Caki2 (cell line): ENCODE data around the gene ABCC1. TPM values are rescaled to one million over a fixed set of nuclear protein-coding genes. Genes with fewer than 3 reads are reported as not detected.
A peak's percentile ranks its signal among the peaks of the same experiment; 100 is the strongest.
"Not testable (repeated sequence)": the region's sequence is repeated elsewhere in the genome, so short reads cannot be mapped to it uniquely, and the experiment has no call there.

Experiments
- DNase-seq: peaks from one replicate; pipeline ENCODE4 v3.0.0-alpha.2; 2015; ENCODE audit warnings: low read depth
- in situ Hi-C: cut with HindIII; loops from 2 replicates; pipeline ENCODE4 v1.10.0; 2016; ENCODE audit warnings: low sequenced_read_pairs, low pct_unique_long_range_greater_than_20kb, mixed read lengths
- total RNA-seq: library from RNA; depleted of rRNA; stranded (reverse); fragments of >200 nt; shearing (Covaris generic); gene quantifications from 2 replicates; pipeline ENCODE4 v1.2.3, GENCODE V29; 2014; ENCODE audit warnings: low replicate concordance

Gene ABCC1
- total RNA-seq, 1 experiment from 2014 or later = 51.5 TPM

DNA sequence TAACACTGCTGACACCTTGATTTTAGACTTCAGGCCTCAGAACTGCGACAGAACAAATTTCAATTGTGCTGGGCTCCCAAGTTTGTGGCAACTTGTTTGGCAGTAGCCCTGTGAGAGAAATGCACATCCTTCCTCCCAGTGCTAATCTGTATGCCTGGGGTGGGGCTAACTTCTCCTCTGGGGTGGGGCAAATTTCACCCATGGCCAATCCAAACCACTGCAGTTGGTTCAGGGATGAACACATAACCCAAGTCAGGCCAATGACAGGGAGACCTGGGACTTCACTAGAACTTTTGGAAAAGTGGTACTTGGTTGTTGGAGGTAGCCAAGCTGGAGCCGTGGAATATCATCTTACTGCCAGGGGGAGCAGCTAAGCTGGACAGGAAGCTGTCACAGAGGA, 217.5 kb downstream of the ABCC1 start:
- no peak for DNase-seq
- in situ Hi-C loops = no loop called here

DNA sequence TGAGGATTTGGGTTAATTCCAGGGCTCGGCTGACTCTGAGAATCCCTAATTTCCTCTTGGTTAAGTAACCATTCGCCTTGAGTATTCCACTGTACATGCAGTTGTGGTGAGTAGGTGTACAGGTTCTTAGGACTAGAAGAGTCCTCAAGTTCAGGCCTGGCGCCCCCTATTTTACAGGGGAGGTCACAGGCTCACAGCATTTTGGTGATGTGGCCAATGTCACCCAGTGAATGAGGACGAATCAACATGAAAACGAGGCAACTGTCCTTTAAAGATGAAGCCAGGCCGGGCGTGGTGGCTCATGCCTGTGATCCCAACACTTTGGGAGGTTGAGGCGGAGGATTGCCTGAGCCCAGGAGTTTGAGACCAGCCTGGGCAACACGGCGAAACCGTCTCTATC, 218.5 kb downstream of the ABCC1 start:
- in situ Hi-C loops = no loop called here
- no peak for DNase-seq

DNA sequence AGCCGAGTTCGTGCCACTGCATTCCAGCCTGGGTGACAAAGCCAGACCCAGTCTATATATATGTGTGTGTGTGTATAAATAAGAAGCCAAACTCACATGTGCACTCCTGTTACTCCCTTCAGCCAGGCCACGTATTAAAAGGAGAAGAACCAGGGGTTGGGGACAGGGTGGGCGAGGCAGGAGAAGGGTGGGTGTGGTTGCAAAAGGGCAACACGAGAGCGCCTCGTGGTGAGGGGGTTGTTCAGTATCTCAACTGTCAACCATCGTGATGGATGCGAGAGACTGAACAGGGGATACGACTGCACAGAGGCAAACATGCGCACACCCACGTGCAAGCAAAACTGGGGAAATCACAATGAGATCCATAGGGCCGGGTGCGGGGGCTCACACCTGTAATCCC, 219.0 kb downstream of the ABCC1 start:
- no peak for DNase-seq
- in situ Hi-C loops = no loop called here

DNA sequence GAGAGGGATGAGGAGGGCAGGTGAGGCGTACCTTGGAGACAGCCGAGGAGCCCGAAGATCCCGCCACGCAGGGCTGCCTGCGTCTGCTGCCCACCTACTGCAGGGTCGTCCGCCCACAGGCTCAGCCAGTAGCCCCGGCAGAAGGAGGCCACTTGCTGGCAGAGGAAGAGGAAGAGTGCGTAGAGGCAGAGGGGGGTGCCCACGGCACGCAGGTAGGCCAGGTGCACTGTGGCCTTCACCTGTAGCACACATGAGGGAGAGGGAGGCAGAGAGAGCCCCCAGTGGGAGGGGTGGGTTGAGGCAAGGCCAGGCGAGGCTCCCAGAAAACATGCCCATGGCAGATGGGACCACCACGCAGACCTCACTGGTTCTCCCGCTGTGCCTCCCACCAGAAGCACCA, 220.2 kb downstream of the ABCC1 start:
- no peak for DNase-seq
- in situ Hi-C loops = no loop called here

DNA sequence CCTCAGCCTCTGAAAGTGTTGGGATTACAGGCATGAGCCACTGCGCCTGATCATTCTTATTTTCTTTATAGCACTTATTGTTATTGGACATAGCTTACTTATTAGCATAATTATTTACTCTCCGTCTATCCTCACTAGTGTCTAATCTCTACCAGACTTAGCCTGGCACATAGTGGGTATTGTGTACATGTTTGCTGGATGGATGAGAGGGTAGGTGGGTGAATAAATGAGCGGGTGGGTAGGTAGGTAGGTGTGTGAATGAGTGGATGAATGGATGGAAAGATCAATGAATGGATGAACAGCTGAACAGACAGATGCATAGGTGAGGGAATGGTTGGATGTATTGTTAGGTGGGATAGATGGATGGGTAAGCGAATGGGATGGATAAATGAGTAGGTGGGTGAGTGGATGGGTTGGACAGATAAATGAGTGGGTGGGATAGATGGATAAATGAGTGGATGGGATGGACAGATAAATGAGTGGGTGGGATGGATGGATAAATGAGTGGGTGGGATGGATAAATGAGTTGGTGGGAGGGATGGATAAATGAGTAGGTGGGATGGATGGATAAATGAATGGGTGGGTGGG, 222.0 kb downstream of the ABCC1 start:
- in situ Hi-C loops = no loop called here

DNA sequence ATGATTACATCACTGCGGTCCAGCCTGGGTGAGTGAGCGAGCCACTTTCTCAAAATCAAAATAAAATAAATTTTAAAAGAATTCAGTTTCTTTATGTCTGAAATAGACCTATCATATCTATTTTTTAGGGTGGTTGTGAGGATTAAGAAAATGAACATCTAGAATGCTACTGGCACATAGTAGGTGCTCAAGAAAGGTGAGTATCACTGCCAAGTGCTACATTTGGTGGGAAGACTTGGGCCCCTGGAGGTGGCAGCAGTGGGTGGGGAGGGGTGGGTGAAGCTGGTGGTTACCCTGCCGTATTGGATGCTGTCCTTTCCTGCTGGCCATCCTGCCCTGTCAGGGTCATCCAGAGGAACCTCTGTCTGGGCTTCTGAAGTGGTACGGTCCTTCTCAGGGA, 223.6 kb downstream of the ABCC1 start:
- DNase-seq = no peak
- in situ Hi-C loops = no loop called here

More for the DNA sequence above, 222.0 kb downstream of the ABCC1 start:
- DNase-seq = no peak

DNA sequence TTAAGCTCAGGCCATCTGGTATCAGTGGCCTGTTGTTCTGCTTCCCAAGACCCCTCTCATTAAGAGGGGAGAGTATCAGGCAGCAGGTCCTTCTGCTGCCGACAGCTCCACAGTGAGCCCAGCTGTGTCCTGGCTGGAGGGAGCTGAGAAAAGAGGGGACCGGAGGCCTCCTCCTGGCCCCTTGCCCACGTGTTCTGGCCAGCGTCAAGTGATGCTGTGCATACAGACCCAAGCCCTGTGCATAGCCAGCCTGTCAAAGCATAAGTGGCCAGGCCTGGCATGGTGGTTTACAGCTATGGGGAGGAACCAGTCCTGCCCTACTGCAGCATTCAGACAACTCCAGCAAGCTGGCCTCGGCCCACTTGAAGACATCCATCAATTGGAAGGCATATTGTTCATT, 225.9 kb downstream of the ABCC1 start:
- no peak for DNase-seq
- in situ Hi-C loops = no loop called here

DNA sequence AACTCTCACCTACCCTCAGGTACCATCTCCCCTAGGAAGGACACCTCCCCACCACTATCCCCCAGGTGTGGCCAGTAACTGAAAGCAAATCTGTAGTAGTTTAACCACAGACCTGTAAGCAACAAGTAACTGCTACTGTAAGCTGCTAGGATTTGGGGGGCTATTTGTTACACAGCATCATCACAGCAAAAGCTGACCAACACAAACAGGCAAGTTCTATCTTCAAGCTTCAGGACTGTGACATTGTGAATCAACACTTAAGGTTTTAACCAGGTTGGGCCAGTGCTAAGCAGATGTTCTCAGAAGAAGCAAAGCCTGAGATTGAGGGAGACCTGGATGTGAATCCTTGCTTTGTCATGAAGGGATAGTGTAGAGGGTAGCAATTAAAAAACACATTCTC, 226.9 kb downstream of the ABCC1 start:
- in situ Hi-C loops = no loop called here
- DNase-seq = no peak

DNA sequence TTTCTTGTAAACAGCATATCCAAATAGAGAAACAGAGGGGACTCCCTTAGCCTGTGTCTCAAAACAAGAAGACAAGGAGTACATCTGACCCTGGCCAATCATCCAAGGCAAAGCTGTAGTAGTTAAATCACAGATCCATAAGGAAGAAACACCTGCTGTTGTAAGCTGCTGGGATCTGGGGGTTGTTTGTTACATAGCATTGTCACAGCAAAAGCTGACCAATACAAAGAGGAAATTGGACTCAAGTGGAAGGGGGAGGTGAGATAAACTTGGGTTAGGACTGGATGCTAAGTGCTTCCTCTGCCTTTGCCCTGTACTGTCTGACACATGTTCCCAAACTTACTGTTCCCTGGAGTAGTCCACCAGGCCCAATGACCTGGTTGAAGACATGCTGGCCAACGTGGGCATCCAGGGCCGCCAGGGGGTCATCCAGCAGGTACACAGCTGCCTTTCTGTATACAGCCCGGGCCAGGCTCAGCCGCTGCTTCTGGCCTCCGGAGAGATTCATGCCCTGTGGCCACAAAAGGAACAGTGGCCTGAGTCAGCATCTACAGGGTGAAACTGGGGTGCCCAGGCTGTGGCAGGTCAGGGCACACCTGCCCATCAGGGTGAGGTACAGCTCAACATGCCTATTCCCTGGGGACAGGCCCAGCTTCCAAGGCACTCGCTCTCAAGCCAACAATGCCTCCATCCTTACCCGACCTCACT, 229.2 kb downstream of the ABCC1 start:
- DNase-seq = no peak
- in situ Hi-C loops = no loop called here

DNA sequence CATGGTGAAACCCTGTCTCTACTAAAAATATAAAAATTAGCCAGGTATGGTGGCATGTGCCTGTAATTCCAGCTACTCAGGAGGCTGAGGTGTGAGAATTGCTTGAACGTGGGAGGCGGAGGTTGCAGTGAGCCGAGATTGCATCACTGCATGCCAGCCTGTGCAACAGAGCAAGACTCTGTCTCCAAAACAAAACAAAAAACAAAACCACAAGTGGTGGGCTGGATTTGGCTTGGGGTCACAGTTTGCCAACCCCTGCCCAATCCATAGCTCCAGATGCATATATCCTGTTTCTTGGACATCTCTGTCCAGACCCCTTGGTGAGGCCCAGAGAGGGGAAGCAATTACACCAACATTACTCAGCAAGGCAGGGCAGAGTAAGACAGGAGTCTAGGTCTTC, 232.3 kb downstream of the ABCC1 start:
- DNase-seq = peak; percentile 38
- in situ Hi-C loops = not testable (repeated sequence)

DNA sequence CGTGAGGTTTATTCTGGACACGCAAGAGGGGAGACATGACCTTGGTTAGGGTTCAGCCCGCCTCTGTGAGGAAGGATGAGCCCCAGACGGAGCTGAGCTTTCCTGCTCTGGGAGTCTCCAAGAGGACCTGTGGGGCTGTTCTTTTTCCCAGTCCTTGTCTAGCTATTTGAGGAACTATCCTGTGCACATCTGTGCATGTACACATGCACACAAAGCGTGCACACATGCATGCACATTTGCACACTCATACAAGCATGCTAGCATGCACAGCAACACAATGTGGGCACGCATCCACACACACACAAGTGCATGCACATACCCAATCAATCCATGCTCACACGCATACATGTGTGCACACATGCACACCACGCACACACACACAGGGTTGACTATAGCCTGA, 233.5 kb downstream of the ABCC1 start:
- no peak for DNase-seq
- in situ Hi-C loops = no loop called here

DNA sequence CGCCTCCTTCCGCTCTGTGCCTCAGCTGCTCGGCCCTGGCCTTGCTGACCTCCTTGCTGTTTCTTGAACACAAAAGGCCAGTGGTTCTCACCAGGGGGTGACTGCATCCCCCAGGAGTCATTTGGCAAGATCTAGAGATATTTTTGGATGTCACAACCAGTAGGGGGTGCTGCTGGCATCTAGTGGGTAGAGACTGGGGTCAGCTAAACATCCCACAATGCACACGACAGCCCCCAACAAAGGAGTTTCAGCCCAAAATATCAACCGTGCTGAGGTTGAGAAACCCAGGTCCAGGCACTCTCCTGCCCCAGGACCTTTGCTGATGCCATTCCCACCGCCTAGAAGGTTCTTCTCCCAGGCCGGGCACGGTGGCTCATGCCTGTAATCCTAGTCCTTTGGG, 234.1 kb downstream of the ABCC1 start:
- in situ Hi-C loops = no loop called here
- DNase-seq = no peak

DNA sequence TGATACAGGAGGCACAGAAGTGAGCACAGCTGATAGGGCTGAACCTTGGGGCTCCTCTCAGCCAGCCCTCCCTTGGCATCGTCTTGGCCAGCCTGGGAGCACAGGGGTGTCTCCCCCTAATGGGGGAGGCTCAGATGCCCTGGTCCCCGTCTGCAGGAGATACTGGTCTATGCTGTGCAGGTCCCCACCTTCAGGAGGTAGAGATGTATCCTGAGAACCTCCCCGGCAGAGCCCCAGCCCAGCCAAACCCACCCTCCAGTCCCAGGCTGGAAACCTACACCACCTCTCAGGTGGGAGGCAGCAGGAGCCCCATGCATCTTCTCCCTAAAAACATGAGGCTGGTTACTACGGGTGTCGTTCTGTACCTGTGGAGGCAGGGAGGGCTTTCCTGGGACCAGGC, 235.2 kb downstream of the ABCC1 start:
- no peak for DNase-seq
- in situ Hi-C loops = no loop called here

DNA sequence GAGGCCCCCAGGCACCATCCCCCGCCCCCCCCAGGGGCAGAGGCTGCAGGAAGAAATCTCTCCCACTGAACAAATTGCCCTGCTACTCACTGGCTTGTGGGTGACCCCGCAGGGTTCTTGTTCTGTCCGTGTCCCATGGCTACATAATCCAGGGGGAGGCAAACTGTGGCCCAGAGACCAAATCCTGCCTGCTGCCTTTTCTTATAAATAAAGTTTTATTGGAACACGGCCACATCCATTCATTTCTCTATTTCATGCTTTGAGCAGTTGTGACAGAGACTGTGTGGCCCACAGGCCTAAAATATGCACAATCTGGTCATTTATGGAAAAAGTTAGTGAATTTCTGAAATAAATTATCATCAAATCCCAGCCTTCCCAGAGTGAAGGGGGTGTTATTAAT, 235.7 kb downstream of the ABCC1 start:
- in situ Hi-C loops = no loop called here
- no peak for DNase-seq

DNA sequence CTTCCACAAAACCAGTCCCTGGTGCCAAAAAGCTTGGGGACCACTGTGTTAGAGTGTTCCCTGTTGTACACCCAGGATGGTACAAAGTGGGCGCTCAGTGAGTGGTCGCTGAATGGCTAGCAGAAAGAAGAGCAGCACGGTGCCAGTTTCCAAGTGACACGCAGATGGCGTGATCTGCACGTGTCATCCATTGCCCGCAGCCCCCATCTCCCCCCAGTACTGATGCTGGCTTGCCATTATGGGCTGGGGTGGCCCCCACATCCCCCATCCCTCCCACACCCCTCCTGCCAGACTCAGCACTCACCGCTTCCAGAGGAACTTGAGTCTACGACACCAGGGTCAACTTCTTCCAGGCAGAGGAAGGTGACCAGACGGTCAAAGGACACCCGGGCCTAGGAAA, 237.4 kb downstream of the ABCC1 start:
- in situ Hi-C loops = no loop called here
- DNase-seq = no peak

DNA sequence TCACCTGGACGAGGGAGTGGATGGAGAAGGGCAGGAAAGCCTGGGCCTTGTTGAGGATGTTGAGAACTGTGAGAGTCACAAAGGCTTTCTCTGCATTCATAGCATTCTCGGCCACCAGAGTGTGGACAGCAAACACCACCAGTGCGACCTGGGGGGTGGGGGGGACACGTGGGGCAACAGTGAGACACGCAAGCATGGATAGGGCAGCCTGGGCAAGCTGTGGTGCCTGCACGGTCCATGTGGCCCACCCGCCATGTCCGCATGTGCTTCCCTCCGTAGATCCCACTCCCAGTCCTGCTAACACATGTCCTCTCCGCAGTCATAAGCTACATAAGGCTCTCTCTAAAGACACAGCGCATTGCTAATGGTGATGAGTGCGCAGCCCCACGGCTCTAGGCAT, 239.4 kb downstream of the ABCC1 start:
- in situ Hi-C loops = no loop called here
- DNase-seq = no peak

DNA sequence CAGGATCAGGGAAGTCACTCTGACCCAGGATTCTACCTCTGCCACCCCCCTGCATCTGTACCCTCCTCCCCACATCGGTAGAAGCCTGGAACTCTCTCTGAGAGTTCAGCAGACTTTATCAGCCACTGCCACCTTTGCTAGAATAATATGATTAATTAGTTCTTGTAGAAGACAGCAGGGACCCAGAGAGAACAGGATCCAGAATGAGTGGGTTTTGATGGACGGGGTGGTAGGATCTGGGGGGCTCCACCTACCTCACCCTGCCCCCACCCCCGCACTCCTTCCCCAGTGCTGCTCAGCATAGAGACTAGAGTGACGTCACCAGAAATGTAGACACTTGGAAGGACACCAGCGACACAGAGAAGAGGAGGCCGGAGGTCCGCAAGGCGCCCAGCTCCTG, 240.4 kb downstream of the ABCC1 start:
- in situ Hi-C loops = no loop called here
- no peak for DNase-seq

DNA sequence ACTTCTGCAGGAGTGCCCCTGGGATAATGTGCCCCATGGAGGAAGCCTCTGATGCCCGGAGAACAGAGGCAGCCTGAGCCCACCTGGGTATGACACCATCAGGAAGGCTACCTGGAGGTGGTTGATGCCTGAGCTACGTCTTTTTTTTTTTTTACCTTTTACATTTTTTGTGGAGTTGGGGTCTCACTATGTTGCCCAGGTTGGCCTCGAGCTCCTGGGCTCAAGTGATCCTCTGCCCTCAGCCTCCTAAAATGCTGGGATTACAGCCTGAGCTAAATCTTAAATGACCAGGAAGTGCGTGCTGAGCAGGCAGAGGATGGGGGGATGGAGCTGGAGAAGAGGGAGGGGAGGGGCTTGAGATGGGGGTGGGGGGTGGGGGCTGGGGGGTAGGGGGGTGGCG, 241.1 kb downstream of the ABCC1 start:
- DNase-seq = no peak
- in situ Hi-C loops = no loop called here

DNA sequence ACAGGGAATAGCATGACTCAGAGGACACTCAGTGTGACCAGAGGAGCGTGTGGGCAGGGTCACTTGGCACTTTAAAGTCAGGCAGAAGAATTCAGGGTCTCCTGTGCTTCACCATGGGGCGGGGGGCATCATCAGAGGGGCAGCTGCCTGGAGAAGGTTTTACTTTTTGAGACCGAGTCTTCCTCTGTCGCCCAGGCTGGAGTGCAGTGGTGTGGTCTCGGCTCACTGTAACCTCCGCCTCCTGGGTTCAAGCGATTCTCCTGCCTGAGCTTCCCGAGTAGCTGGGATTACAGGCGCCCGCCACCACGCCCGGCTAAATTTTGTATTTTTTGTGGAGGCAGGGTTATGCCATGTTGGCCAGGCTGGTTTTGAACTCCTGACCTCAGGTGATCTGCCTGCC, 241.6 kb downstream of the ABCC1 start:
- DNase-seq, in situ Hi-C loops: not testable (repeated sequence)

DNA sequence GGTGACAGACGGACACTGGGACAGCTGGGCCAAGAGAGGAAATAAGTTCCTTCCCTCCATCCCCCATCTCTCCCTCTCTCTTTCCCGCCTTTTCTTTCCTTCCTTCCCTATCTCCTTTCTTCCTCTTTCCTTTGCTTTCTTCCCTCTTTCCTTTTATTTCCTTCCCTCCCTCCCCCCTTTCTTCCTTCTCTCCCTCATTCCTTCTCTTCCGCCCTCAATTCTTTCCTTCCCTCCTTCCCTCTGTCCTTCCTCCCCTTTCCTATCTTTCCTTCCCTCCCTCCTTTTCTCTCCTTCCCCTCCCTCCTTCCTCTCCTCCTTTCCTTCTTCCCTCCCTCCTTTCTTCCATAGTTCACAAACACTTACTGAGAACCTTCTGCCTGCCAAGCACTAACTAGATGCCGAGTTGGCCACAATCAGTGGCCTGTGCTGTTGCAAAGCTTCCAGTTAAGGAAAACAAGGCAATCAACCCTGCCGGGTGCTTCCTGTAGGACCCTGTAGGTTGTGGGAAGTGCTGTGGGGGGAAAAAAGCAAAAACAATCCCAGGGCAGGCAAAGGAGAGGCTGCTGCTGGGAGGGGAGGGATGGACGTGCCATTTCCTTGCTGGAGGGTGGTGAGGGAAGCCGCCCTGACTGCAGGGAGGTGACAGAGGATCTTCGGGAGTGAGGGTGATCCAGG, 242.2 kb downstream of the ABCC1 start:
- in situ Hi-C loops = no loop called here
- DNase-seq = no peak
